ENCODE measurements around the gene ESAM.

DNA sequence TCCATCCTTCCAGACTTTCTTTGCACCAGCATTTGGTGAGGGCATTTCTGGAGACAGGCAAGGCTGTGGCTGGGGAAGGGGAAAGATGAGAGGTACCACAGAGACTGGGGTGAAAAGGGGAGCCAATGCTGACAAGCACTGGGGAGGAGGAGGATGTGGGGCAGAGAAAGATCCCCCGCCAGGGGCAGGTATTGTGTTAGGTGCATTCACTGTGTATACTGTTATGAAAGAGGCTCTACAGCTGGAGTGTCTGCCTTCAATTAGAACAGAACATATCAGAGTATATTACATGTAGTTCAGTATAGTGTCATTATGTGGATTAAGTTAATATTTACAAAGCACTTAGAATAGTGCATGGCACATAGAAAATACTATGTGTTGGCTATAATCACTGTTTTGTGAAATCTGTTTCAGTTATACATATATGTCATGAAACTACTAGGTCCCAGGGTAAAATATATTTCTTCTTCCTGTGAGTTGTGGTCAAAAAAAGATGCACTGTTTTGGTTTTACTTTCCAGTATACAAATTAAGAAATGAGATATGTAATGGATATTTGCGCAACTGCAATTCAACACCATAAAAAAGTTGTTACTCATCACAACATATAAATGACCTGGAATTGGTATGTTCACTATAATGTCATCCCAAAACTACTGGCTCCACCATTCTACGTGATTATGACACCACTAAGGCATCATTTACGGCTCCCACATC is 29.7 kb upstream of the ESAM start:
- TF ChIP-seq, protein P1, sequence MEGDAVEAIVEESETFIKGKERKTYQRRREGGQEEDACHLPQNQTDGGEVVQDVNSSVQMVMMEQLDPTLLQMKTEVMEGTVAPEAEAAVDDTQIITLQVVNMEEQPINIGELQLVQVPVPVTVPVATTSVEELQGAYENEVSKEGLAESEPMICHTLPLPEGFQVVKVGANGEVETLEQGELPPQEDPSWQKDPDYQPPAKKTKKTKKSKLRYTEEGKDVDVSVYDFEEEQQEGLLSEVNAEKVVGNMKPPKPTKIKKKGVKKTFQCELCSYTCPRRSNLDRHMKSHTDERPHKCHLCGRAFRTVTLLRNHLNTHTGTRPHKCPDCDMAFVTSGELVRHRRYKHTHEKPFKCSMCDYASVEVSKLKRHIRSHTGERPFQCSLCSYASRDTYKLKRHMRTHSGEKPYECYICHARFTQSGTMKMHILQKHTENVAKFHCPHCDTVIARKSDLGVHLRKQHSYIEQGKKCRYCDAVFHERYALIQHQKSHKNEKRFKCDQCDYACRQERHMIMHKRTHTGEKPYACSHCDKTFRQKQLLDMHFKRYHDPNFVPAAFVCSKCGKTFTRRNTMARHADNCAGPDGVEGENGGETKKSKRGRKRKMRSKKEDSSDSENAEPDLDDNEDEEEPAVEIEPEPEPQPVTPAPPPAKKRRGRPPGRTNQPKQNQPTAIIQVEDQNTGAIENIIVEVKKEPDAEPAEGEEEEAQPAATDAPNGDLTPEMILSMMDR (IDR thresholded peaks at IDR 0.05; ENCODE audit: low read depth, low read length): no peak
- no peak for TF ChIP-seq MYC (IDR thresholded peaks at IDR 0.05; ENCODE audit: low read depth, low read length)
- no peak for TF ChIP-seq POLR2A (IDR thresholded peaks at IDR 0.05; ENCODE audit: extremely low read depth, insufficient read length)
